Kidney epithelial cell (primary cell): ENCODE results near the gene KIAA0753. TPM values are rescaled to one million over a fixed set of nuclear protein-coding genes. Genes with fewer than 3 reads are reported as not detected.

Source experiments
- DNase-seq: peaks from one replicate; pipeline ENCODE4 v3.0.0-alpha.2; 2010; ENCODE audit warnings: low read depth
- H3K27me3 ChIP-seq: 2 replicates; pipeline ENCODE4 v1.6.0; 2011; ENCODE audit warnings: low read length; ENCODE audit not compliant: control insufficient read depth, insufficient read depth
- H3K36me3 ChIP-seq: 2 replicates; pipeline ENCODE4 v1.5.1; 2011; ENCODE audit warnings: low read length; ENCODE audit not compliant: control insufficient read depth, insufficient read depth
- H3K4me3 ChIP-seq: 2 replicates; pipeline ENCODE4 v1.5.1; 2011; ENCODE audit warnings: low read depth, mild to moderate bottlenecking, control low read depth, low read length
- CTCF ChIP-seq: IDR thresholded peaks from 2 replicates; pipeline ENCODE4 v1.5.1; 2011; ENCODE audit warnings: mild to moderate bottlenecking, moderate library complexity, low read length, control low read depth, inconsistent platforms; ENCODE audit not compliant: insufficient read depth, poor library complexity, severe bottlenecking
- total RNA-seq: library from RNA; depleted of rRNA; stranded (reverse); fragments of >200 nt; gene quantifications from 2 replicates; pipeline ENCODE4 v1.2.3, GENCODE V29; 2015

Gene KIAA0753
- total RNA-seq, 1 donor from 2014 or later, result 20.2 TPM

DNA sequence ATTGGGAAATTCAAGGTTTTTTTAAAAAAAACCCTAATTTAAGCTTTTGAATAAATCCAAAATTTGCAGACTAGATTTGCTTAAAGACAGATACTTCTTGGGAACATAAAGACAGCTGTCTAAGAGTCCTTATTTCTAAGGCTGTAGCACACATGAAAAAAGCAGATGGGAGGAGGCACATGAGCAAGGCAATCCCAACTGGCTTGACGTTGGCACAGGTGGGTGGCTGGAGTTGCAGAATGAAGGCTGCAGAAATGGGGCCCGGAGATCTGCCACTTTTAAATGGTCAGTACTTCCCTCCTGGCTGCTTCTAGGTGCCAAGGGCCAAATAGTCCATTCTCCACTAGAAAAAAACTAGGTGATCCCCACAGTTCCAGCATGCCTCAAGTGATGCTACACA is 4.4 kb downstream of the KIAA0753 start:
- no peaks in the 10 kb centered on the region for H3K36me3 ChIP-seq
- TF ChIP-seq CTCF, result no peak
- H3K4me3 ChIP-seq, result no peak overlapping the region
- no peaks in the 10 kb centered on the region for H3K27me3 ChIP-seq
- no peak for DNase-seq

DNA sequence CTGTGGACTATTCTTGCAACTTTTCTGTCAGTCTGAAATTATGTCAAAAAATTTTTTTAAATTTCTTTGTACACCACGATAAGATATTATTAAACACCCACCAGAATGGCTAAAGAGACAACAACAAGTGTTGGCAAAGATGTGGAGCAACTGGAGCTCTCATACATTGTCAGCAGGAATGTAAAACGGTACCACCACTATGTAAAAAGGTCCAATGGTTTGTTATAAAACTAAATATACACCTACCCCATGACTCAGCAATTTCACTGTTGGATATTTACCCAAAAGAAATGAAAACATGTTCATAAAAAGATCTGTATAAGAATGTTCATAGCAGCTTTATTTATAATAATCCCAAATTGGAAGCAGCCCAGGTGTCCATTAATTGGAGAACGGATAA is 7.2 kb downstream of the KIAA0753 start:
- TF ChIP-seq CTCF, result no peak
- DNase-seq, result no peak
- no peaks in the 10 kb centered on the region for H3K27me3 ChIP-seq
- no peak overlapping the region for H3K4me3 ChIP-seq
- H3K36me3 ChIP-seq, result no peaks in the 10 kb centered on the region

DNA sequence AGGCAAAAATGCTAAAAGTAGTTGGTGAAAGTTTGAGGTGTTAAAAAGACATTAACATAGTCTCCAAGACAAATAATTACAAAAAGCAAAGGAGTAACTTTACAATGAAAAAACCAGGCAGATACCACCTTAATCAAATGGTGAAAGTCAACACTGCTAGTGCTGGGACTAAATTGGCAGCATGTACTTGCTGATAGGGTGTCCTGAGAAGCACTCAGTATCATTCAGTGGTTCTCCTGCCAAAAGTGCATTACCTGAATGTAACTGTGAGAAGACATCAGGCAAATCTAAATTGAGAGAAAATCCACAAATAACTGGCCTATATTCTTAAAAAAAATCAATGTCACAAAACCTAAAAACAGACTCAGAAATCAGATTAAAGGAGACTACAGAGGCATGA is 8.0 kb downstream of the KIAA0753 start:
- DNase-seq, result no peak
- no peak overlapping the region for H3K4me3 ChIP-seq
- TF ChIP-seq CTCF, result no peak
- no peaks in the 10 kb centered on the region for H3K27me3 ChIP-seq
- H3K36me3 ChIP-seq, result no peaks in the 10 kb centered on the region

GRCh38 chr17:6630390-6630789 is 10.1 kb downstream of the KIAA0753 start:
- Histone ChIP-seq H3K27me3 (no peaks in the 10 kb centered on the region), H3K4me3 (no peak overlapping the region), H3K36me3 (no peaks in the 10 kb centered on the region)
- DNase-seq, result no peak
- TF ChIP-seq CTCF, result no peak

DNA sequence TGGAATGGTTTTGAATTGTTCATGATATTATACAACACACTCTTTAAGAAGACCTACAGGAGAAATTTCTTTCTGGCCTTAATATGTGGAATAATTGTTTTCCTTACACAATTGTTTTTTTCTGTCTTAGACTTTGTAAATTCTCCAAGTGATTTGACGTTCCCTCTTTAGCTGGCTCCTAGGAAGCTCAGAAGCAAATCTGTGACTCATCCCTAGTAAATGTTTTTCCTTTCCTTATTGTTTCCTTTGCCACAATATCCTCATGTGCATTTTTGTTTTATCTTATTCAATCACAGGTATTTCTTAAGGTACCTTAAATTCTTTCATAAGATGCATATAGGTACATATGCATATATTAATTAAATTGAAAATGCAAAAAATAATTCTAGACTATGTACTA is 13.5 kb downstream of the KIAA0753 start:
- TF ChIP-seq CTCF, result no peak
- Histone ChIP-seq H3K36me3 (no peaks in the 10 kb centered on the region), H3K4me3 (no peak overlapping the region), H3K27me3 (no peaks in the 10 kb centered on the region)
- DNase-seq, result no peak

- H3K36me3 ChIP-seq, result no peaks in the 10 kb centered on the region
- no peak for TF ChIP-seq CTCF
Measured at GRCh38 chr17:6626616-6627015, 13.9 kb downstream of the KIAA0753 start.

More at GRCh38 chr17:6626616-6627015, 13.9 kb downstream of the KIAA0753 start:
- DNase-seq, result no peak
- Histone ChIP-seq H3K4me3 (no peak overlapping the region), H3K27me3 (no peaks in the 10 kb centered on the region)
